MG63 (cell line): Measurements from ENCODE around the gene ACO2. TPM values are rescaled to one million over a fixed set of nuclear protein-coding genes. Genes with fewer than 3 reads are reported as not detected.
A peak's percentile ranks its signal among the peaks of the same experiment; 100 is the strongest.
"Not testable (repeated sequence)": the region's sequence is repeated elsewhere in the genome, so short reads cannot be mapped to it uniquely, and the experiment has no call there.

Source experiments
- DNase-seq: peaks from one replicate; pipeline ENCODE4 v3.0.0-alpha.2; 2020
- H3K27me3 ChIP-seq: fragments of 250-450 bp; sonication (Bioruptor Pico); 2 replicates; pipeline ENCODE4 v1.5.1; 2020; ENCODE audit warnings: mild to moderate bottlenecking, moderate library complexity
- H3K36me3 ChIP-seq: fragments of 250-450 bp; sonication (Bioruptor Pico); 2 replicates; pipeline ENCODE4 v1.5.1; 2020; ENCODE audit warnings: mild to moderate bottlenecking, moderate library complexity
- H3K4me3 ChIP-seq: fragments of 250-450 bp; sonication (Bioruptor Pico); 2 replicates; pipeline ENCODE4 v1.5.1; 2020; ENCODE audit warnings: mild to moderate bottlenecking, moderate library complexity
- H3K9me3 ChIP-seq: fragments of 250-450 bp; sonication (Bioruptor Pico); 2 replicates; pipeline ENCODE4 v1.5.1; 2020; ENCODE audit warnings: mild to moderate bottlenecking, moderate library complexity
- total RNA-seq: library from RNA; depleted of rRNA; stranded (reverse); fragments of >200 nt; shearing (Covaris generic); gene quantifications from 2 replicates; pipeline ENCODE4 v1.2.3, GENCODE V29; 2014; ENCODE audit warnings: low replicate concordance; rRNA removed

The ACO2 gene
- 53.2 and 90.1 TPM in 2 replicates for total RNA-seq

DNA sequence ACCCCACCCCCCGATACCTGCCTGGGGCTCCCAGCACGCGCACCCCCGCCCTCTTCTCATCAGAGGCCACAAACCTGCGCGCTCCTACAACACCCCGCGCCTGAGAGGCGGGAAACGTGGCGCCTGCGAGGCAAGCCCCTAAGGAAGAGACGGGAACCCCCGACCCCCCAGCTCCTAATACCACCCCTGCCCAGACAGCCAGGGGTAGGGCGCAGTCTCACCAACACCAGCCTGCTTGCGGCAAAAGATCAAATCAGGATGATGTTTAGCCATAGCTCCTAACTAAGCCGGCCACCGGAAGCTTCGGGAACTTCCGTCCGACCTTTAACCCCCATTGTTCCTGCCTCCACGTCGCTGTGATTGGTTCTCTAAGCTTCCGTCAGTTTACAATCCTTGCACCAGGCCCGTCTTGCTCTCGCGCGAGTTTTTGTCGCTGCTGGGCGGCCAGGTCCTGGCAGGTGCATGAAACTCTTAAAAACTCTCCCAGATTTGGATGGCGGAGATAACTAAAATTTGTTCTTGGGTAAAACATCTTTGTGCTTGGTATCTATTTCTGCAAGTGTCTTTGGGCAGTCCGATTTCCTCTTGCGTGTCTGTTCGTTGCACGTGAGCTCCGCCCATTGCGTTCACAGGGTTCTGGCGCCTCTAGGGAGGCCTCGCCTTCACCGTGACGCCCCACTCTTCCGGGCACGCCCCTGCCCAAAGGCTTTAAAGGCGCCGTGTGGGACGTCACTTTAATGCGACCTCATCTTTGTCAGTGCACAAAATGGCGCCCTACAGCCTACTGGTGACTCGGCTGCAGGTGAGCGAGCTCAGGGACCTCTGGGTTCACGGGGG lies at the start of gene ACO2, which contains the start of gene PHF5A:
Gene ACO2, plus strand, starts transcription at position 737 of the 837 bp plus-strand sequence. Its CDS starts 30 bp downstream, at position 767.
Gene PHF5A, minus strand, starts transcription at position 312 of the 837 bp plus-strand sequence. Its CDS starts 39 bp downstream, at position 273.
- no peaks in the 10 kb centered on the region for H3K9me3 ChIP-seq
- DNase-seq, result peak; percentile 95
- H3K36me3 ChIP-seq, result peaks cover 65% of the 10 kb centered on the region
- H3K27me3 ChIP-seq, result no peaks in the 10 kb centered on the region
- peak within 1 kb of the TSS; percentile 87 for H3K4me3 ChIP-seq

DNA sequence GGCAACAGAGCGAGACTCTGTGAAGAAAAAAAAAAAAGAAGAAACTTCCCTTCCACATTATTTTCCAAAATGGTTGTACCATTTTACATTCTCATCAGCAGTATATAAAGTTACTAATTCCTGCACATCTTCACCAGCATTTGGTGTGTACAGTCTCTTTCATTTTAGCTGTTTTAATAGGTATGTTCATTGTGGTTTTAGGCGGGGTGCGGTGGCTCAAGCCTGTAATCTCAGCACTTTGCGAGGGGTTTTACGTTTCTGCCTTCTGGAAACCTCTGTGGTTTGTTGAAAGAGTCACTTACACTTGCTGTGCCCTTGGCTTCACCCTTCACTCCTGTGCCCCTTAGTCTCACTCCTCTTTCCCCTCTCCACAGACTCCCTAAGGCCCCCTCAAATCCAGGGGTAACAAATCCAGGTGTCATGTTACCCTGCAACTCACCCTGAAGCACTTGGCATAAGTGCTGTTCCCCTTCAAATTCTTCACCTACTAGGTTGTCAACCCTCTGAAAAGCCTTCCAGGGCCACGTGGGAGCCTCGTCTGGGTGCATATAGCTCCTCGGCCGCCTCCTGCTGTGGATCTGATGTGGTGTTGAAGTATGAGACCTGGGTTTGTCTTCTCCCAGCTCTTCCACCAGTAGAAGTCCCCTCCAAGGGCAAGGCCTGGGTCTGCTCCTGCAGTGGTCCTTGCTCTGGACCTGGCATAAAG lies 43.1 kb upstream of the ACO2 start:
- no peaks in the 10 kb centered on the region for H3K9me3 ChIP-seq
- H3K36me3 ChIP-seq, result peaks cover 13% of the 10 kb centered on the region; the same call in 1 of the 2 replicates
- no peak overlapping the region for H3K4me3 ChIP-seq
- no peaks in the 10 kb centered on the region for H3K27me3 ChIP-seq
- DNase-seq, result no peak

DNA sequence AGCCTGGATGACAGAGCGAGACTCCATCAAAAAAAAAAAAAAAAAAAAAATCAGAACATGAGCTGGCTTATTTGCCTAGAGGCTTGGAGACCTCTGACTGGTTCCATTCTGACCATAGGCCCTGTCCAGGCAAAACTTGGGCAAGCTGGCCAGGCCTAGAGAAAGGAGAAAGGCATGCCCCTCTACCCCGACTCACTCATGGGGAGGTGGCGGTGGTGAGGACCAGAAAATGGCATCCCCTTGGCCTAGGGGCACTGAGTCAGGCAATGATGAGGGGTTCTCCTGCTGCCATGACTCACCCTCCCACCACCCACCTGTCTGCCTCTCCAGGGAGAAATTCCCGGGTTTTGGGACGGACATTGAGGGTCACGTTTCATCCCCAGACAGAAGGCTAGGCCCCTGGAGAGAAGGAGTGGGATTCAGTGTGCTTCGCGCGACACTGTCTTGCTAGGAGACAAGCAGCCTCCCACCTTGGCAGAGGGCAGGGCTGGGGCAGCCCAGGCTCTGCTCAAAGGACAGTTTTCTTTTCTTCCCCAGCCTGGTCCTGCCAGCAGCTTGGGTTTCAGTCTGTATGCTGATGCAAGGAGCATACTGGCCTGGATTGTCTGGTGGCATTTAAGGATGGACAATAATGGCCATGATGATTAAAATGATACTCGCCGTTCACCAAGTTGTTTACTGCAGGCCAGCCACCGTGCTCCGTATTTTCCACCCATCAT lies 39.5 kb upstream of the ACO2 start:
- H3K9me3 ChIP-seq, result no peaks in the 10 kb centered on the region
- H3K4me3 ChIP-seq, result no peak overlapping the region
- no peaks in the 10 kb centered on the region for H3K27me3 ChIP-seq
- no peak for DNase-seq
- H3K36me3 ChIP-seq, result peaks cover 25% of the 10 kb centered on the region

GRCh38 chr22:41429951-41430332 lies 39.0 kb upstream of the ACO2 start:
- H3K9me3 ChIP-seq, result no peaks in the 10 kb centered on the region
- no peak overlapping the region for H3K4me3 ChIP-seq
- no peaks in the 10 kb centered on the region for H3K27me3 ChIP-seq
- H3K36me3 ChIP-seq, result peaks cover 30% of the 10 kb centered on the region
- DNase-seq, result no peak

DNA sequence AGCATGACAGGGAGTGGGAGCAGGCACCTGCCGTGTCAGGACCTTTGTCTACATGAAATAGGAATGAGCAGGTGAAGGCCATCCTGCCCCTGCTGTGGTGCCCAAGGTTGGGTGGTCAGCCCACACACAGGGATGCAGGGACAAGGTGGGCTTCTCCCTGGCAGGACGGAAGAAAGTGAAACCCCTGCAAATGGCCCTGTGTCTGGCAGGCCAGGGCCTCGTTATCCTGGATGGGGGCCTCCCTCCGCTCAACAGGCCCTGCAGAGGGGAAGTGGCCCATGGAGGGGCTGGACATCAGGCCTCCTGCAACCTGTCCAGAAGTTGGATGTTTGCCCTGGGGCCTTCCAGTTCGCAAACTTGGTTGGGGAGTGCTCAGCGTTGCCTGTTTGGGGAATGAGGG lies 37.3 kb upstream of the ACO2 start:
- H3K27me3 ChIP-seq, result no peaks in the 10 kb centered on the region
- H3K36me3 ChIP-seq, result peaks cover 42% of the 10 kb centered on the region
- no peak overlapping the region for H3K4me3 ChIP-seq
- no peaks in the 10 kb centered on the region for H3K9me3 ChIP-seq
- DNase-seq, result no peak

DNA sequence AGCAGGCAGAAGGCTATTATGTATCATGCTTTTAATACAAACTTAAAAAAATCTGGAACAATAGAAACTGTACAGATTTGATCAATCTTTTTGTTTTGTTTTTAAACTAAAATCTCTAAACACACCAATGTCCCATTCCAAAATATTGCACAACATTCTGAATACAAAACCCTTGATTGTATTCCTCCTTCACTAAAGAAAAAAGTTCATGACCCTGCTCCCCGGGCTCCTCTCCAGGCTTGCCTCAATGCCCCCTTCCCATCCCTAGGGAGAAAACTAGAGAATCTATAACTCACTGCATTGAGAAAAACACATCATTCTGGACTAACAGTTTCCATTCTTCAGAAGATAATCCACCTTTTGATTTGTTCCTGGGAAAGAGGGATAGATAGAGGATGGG lies 35.4 kb upstream of the ACO2 start:
- H3K9me3 ChIP-seq, H3K27me3 ChIP-seq, DNase-seq, H3K4me3 ChIP-seq: not testable (repeated sequence)
- H3K36me3 ChIP-seq, result peaks cover 53% of the 10 kb centered on the region

DNA sequence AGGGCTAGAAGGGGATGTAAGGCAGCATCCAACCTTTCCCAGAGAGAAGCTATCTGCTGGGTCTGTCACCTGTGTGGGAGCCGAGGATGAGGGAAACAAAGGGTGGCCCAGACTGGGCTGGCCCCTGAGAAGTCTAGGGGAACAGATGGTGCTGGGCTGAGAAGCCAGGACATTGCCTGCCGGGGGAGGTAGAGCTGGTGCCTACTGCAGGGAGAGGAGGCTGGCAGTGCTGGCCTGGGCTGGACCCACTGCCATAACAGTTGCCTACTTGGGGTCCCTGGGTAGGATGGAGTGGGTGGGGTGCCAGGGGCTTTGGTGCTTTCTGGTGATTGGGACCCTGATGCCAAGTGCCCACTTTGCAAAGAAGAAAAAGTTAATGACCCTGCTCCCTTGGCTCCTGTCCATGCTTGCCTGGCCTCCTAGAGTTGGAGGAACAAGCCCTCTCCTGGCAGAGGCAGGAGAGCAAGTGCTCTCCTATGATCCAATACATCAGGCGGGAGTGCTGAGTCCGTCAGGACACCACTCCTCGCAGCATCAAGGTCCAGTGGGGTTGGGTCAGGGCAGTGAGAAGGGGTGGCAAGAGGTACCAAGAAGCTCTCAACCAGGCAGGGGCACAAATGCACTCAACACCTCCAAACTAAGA lies 34.4 kb upstream of the ACO2 start:
- DNase-seq, H3K27me3 ChIP-seq, H3K4me3 ChIP-seq, H3K9me3 ChIP-seq: not testable (repeated sequence)
- peaks cover 61% of the 10 kb centered on the region for H3K36me3 ChIP-seq

DNA sequence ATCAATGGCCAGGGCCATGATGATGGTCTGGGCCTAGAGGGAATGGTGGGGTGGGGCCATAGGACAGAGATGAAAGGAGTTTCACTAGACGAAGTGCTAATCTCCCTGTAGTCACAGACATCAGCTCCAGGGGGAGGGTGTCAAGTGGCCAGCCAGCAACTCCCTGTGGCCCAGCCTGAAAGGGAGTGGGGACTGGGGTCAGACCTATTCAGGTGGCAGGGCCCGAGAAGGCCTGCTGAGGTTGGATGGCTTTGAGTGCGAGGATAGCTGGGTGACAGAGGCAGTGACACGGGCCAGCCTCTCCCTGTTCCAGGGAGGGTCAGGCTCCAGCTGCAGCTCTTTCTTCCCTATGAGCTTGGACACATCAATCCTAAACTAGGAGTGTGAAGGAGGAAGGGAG lies 33.4 kb upstream of the ACO2 start:
- H3K9me3 ChIP-seq, result no peaks in the 10 kb centered on the region
- no peak for DNase-seq
- no peaks in the 10 kb centered on the region for H3K27me3 ChIP-seq
- H3K4me3 ChIP-seq, result no peak overlapping the region
- H3K36me3 ChIP-seq, result peaks cover 65% of the 10 kb centered on the region

- Histone ChIP-seq H3K9me3 (no peaks in the 10 kb centered on the region), H3K4me3 (no peak overlapping the region), H3K36me3 (peaks cover 75% of the 10 kb centered on the region), H3K27me3 (no peaks in the 10 kb centered on the region)
- no peak for DNase-seq
These were observed 32.4 kb upstream of the ACO2 start for GRCh38 chr22:41436322-41437113.

GRCh38 chr22:41437198-41437597 lies 31.7 kb upstream of the ACO2 start:
- H3K27me3 ChIP-seq, result no peaks in the 10 kb centered on the region
- H3K4me3 ChIP-seq, result no peak overlapping the region
- no peak for DNase-seq
- no peaks in the 10 kb centered on the region for H3K9me3 ChIP-seq
- H3K36me3 ChIP-seq, result peaks cover 74% of the 10 kb centered on the region

DNA sequence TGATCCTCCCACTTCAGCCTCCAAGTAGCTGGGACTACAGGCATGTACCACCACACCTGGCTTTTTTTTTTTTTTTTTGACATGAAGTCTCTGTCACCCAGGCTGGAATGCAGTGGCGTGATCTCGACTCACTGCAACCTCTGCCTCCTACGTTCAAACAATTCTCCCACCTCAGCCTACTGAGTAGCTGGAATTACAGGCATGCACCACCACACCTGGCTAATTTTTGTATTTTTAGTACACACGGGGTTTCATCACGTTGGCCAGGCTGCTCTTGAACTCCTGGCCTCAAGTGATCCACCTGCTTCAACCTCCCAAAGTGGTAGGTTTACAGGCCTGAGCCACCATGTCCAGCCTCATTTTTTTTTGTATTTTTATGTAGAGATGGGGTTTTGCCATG lies 28.4 kb upstream of the ACO2 start:
- H3K4me3 ChIP-seq, H3K9me3 ChIP-seq, DNase-seq, H3K27me3 ChIP-seq: not testable (repeated sequence)
- H3K36me3 ChIP-seq, result peaks cover 78% of the 10 kb centered on the region

GRCh38 chr22:41442240-41442792 lies 26.6 kb upstream of the ACO2 start:
- Histone ChIP-seq H3K27me3 (no peaks in the 10 kb centered on the region), H3K4me3 (no peak overlapping the region), H3K36me3 (peaks cover 61% of the 10 kb centered on the region), H3K9me3 (no peaks in the 10 kb centered on the region)
- DNase-seq, result no peak

- DNase-seq, result peak; percentile 92
- H3K36me3 ChIP-seq, result peaks cover 44% of the 10 kb centered on the region
- peak overlapping the region; percentile 94 for H3K4me3 ChIP-seq
- no peaks in the 10 kb centered on the region for H3K9me3 ChIP-seq
- no peaks in the 10 kb centered on the region for H3K27me3 ChIP-seq
These were observed 24.4 kb upstream of the ACO2 start for GRCh38 chr22:41444360-41445128.

DNA sequence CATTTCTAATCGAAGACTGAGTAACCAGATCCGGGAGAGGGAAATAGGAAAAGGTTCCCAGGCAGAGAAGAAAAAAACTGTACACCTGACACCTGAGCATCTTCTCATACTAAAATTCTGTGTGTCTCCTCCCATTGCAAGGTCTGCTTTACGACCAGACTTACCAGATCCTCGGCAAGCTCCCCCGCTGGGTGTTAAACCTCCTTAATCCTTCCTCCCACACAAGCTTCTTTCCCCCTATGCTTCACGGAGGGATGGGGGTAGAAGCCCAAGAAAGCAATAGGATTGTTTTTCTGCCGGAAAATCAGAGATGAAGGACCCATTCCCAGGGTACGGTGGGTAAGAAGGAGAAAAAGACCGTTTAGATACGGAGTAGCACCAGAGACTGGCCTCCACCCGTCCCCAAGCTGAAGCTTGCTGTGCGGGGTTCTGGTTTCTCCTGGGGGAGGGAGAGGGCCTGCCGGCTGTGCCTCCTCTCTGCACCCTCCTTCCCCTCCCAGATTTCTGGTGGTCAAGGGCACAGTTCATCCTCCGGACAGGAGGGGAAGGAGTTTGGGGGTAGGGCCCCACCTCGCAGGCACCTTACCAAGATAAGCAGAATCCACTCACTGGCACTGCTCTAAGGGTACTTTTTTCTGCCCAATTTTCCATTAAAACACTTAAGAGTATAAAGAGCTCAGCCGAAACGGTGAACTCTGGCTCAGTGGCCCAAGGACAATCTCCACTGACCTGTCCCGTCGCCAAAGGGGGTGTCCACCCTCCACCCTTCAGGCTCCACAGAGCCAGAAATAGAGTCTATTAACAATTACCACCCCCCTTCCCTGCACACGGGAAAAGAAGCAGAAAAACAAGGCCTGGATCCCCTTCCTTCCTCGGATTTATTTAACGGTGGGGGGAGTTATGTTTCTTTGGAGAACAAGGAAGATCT lies 23.5 kb upstream of the ACO2 start:
- H3K27me3 ChIP-seq, result no peaks in the 10 kb centered on the region
- peak overlapping the region; percentile 94 for H3K4me3 ChIP-seq
- DNase-seq, result peak; percentile 35
- peaks cover 42% of the 10 kb centered on the region for H3K36me3 ChIP-seq
- H3K9me3 ChIP-seq, result no peaks in the 10 kb centered on the region
